Aorta (tissue), 5 donors: ENCODE data around the gene CRYGA. TPM values are rescaled to one million over a fixed set of nuclear protein-coding genes. Genes with fewer than 3 reads are reported as not detected.

ENCODE experiments used
- ATAC-seq: fragments of 200-7000 bp; cut with Tn5 transposase; one replicate; pipeline ENCODE4 v1.9.1; 2022; ENCODE audit warnings: moderate library complexity; ENCODE audit not compliant: low FRiP score
- DNase-seq, 2 donors: peaks; one replicate each; pipeline ENCODE4 v3.0.0-alpha.2; 2020
- H3K27ac ChIP-seq, 2 donors: one replicate each; pipeline ENCODE4 v1.5.1; 2013; ENCODE audit warnings: low read length in 2 of 2, mild to moderate bottlenecking in 2 of 2, moderate library complexity in 2 of 2, control low read depth in 1 of 2, inconsistent platforms in 1 of 2, low read depth in 1 of 2
- H3K27me3 ChIP-seq, 2 donors: one replicate each; pipeline ENCODE4 v1.6.1; 2013; ENCODE audit warnings: control low read depth in 1 of 2, low read length in 1 of 2, mild to moderate bottlenecking in 1 of 2, moderate library complexity in 1 of 2; ENCODE audit not compliant: insufficient read depth in 2 of 2, control insufficient read depth in 1 of 2
- H3K36me3 ChIP-seq, 2 donors: one replicate each; pipeline ENCODE4 v1.6.1; 2013; ENCODE audit warnings: control low read depth in 1 of 2, low read length in 1 of 2, mild to moderate bottlenecking in 1 of 2; ENCODE audit not compliant: insufficient read depth in 2 of 2, control insufficient read depth in 1 of 2
- H3K4me1 ChIP-seq, 2 donors: one replicate each; pipeline ENCODE4 v1.6.1; 2013; ENCODE audit warnings: low read length in 2 of 2, control low read depth in 1 of 2, mild to moderate bottlenecking in 1 of 2, moderate library complexity in 1 of 2; ENCODE audit not compliant: insufficient read depth in 2 of 2, control insufficient read depth in 1 of 2
- H3K4me3 ChIP-seq, 2 donors: one replicate each; pipeline ENCODE4 v1.5.1; 2013; ENCODE audit warnings: low read length in 2 of 2, control low read depth in 1 of 2, mild to moderate bottlenecking in 1 of 2
- H3K9me3 ChIP-seq: one replicate; pipeline ENCODE4 v1.6.1; 2013; ENCODE audit warnings: mild to moderate bottlenecking, low read length; ENCODE audit not compliant: control insufficient read depth
- WGBS, 2 donors: extraction: QIAGEN DNeasy Blood & Tissue Kit; methylation state at CpG; one replicate each; pipeline ENCODE4 v1.1.7; 2013; 5-methylcytosine and 5-hydroxymethylcytosine counted together
- intact Hi-C, 2 donors: fragments of 100-400 bp; cut with DNase I; formaldehyde crosslinking; loops; one replicate each; pipeline versions ENCODE4 v1.14.2 to v1.15.0; 2022
- long read RNA-seq, 2 donors: library from polyadenylated mRNA; unstranded; transcript quantifications; one replicate each; pipeline ENCODE4 v2.0.0, GENCODE V29; 2020 to 2021
- polyA plus RNA-seq, 2 donors: library from polyadenylated mRNA; stranded (reverse); fragments of 200-250 nt; gene quantifications; one replicate each; pipeline ENCODE4 v1.2.3, GENCODE V29; 2013
- total RNA-seq, 2 donors: library from RNA; stranded (reverse); fragmentation: NEBNext Ultra II Directional; extraction: Animal tissue kit (Norgen Biotek cat#: 25700); gene quantifications; one replicate each; pipeline ENCODE4 v1.2.1, GENCODE V29; 2021
- donor health status: healthy with polysubstance abuse.
- donor health status: Bipolar disorder and iron deficiency.
- donor health status: DM: no; HTN: no; CAD: no.
- donor health status: DM: no; HTN: no; CAD: no.
- donor health status: DM: yes; HTN: yes; CAD: no.

The CRYGA gene
- not detected for total RNA-seq
- polyA plus RNA-seq, result not detected
- long read RNA-seq, donor 1, result 0 reads
- long read RNA-seq, donor 2, result 0 reads

- WGBS, 2 donors, result 54 to 64% methylated on average over 2 of the region's 2 CpGs
These were observed at the start of gene CRYGA for GRCh38 chr2:208163489-208163888. Gene CRYGA (minus strand): TSS chr2:208163589. CDS start chr2:208163556, 33 bp downstream.

GRCh38 chr2:208210688-208211451, 47.5 kb upstream of the CRYGA start:
- H3K4me3 ChIP-seq, result no peak overlapping the region
- no peak overlapping the region for H3K27ac ChIP-seq
- H3K27me3 ChIP-seq, result no peaks in the 10 kb centered on the region
- WGBS, 2 donors, result 88 to 89% methylated on average over 9 of the region's 9 CpGs
- intact Hi-C loops, result no loop called here
- H3K36me3 ChIP-seq, result no peaks in the 10 kb centered on the region
- no peak for ATAC-seq
- no peaks in the 10 kb centered on the region for H3K9me3 ChIP-seq
- no peak for DNase-seq
- H3K4me1 ChIP-seq, result no peaks in the 10 kb centered on the region

More at GRCh38 chr2:208163489-208163888, at the start of gene CRYGA:
- H3K27ac ChIP-seq, result no peak within 1 kb of the TSS
- H3K27me3 ChIP-seq, result no peaks in the 10 kb centered on the region
- DNase-seq, result no peak
- no peak within 1 kb of the TSS for H3K4me3 ChIP-seq
- intact Hi-C loops, result no loop called here
- ATAC-seq, result no peak
- H3K4me1 ChIP-seq, result no peaks in the 10 kb centered on the region
- H3K9me3 ChIP-seq, result peaks cover 2% of the 10 kb centered on the region
- no peaks in the 10 kb centered on the region for H3K36me3 ChIP-seq

- 87 to 93% methylated on average over 9 of the region's 9 CpGs for WGBS, 2 donors
- Histone ChIP-seq H3K4me3 (no peak overlapping the region), H3K9me3 (no peaks in the 10 kb centered on the region), H3K27me3 (no peaks in the 10 kb centered on the region), H3K4me1 (no peaks in the 10 kb centered on the region), H3K27ac (no peak overlapping the region), H3K36me3 (no peaks in the 10 kb centered on the region)
- peak; percentile 46 for ATAC-seq
- intact Hi-C loops, result no loop called here
- no peak for DNase-seq
These were observed 45.1 kb upstream of the CRYGA start for GRCh38 chr2:208208335-208209085.

GRCh38 chr2:208207769-208208168, 44.4 kb upstream of the CRYGA start:
- 78 to 80% methylated on average over 3 of the region's 3 CpGs for WGBS, 2 donors
- Histone ChIP-seq H3K9me3 (no peaks in the 10 kb centered on the region), H3K36me3 (no peaks in the 10 kb centered on the region)

GRCh38 chr2:208204166-208204565, 40.8 kb upstream of the CRYGA start:
- Histone ChIP-seq H3K27me3 (no peaks in the 10 kb centered on the region), H3K4me1 (no peaks in the 10 kb centered on the region), H3K27ac (no peak overlapping the region), H3K36me3 (no peaks in the 10 kb centered on the region), H3K9me3 (no peaks in the 10 kb centered on the region), H3K4me3 (no peak overlapping the region)
- DNase-seq (no peak), ATAC-seq (no peak)
- WGBS, 2 donors, result 51 to 53% methylated on average over 5 of the region's 5 CpGs
- intact Hi-C loops, result no loop called here

More at GRCh38 chr2:208207769-208208168, 44.4 kb upstream of the CRYGA start:
- H3K27ac ChIP-seq, result no peak overlapping the region
- ATAC-seq, result no peak
- intact Hi-C loops, result no loop called here
- H3K27me3 ChIP-seq, result no peaks in the 10 kb centered on the region
- DNase-seq, result no peak
- H3K4me1 ChIP-seq, result no peaks in the 10 kb centered on the region
- no peak overlapping the region for H3K4me3 ChIP-seq

GRCh38 chr2:208195531-208195930, 32.1 kb upstream of the CRYGA start:
- DNase-seq, result no peak
- no peak for ATAC-seq
- intact Hi-C loops, result no loop called here

GRCh38 chr2:208192611-208193236, 29.3 kb upstream of the CRYGA start:
- H3K36me3 ChIP-seq, result no peaks in the 10 kb centered on the region
- no peak overlapping the region for H3K4me3 ChIP-seq
- 90 to 92% methylated on average over 8 of the region's 8 CpGs for WGBS, 2 donors
- no peaks in the 10 kb centered on the region for H3K27me3 ChIP-seq
- H3K27ac ChIP-seq, result no peak overlapping the region
- intact Hi-C loops, result no loop called here
- H3K9me3 ChIP-seq, result no peaks in the 10 kb centered on the region
- DNase-seq, result no peak
- H3K4me1 ChIP-seq, result no peaks in the 10 kb centered on the region
- no peak for ATAC-seq

More at GRCh38 chr2:208195531-208195930, 32.1 kb upstream of the CRYGA start:
- no peak overlapping the region for H3K27ac ChIP-seq
- no peaks in the 10 kb centered on the region for H3K9me3 ChIP-seq
- H3K4me3 ChIP-seq, result no peak overlapping the region
- WGBS, 2 donors, result 87% methylated on average over 3 of the region's 3 CpGs
- no peaks in the 10 kb centered on the region for H3K27me3 ChIP-seq
- H3K4me1 ChIP-seq, result no peaks in the 10 kb centered on the region
- H3K36me3 ChIP-seq, result no peaks in the 10 kb centered on the region

- Histone ChIP-seq H3K27me3 (no peaks in the 10 kb centered on the region), H3K9me3 (no peaks in the 10 kb centered on the region), H3K4me3 (no peak within 1 kb of the TSS), H3K27ac (no peak within 1 kb of the TSS), H3K4me1 (no peaks in the 10 kb centered on the region), H3K36me3 (no peaks in the 10 kb centered on the region)
- intact Hi-C loops, result no loop called here
- 63 to 72% methylated on average over 10 of the region's 10 CpGs for WGBS, 2 donors
- ATAC-seq, result no peak
- DNase-seq, result no peak
These were observed 26.6 kb upstream of the CRYGA start, which contains the start of gene C2orf80 for GRCh38 chr2:208189810-208190503. Gene C2orf80 (minus strand): TSS chr2:208190030. CDS start chr2:208186986, 3,044 bp downstream.
